HL-60 (cell line): ENCODE data around the gene RBMS3.

Experiments
- POLR2AphosphoS5 ChIP-seq: IDR thresholded peaks from 2 replicates; pipeline ENCODE4 v1.6.1; 2012; ENCODE audit warnings: low read depth
- SPI1 ChIP-seq: IDR thresholded peaks from 2 replicates; pipeline ENCODE4 v1.6.1; 2012; ENCODE audit warnings: low read depth, mild to moderate bottlenecking, borderline replicate concordance
- TF ChIP-seq, protein P1 (sequence below): IDR thresholded peaks from one replicate; pipeline ENCODE4 v1.5.1; 2011; ENCODE audit warnings: low read length, control low read depth, inconsistent platforms; ENCODE audit not compliant: insufficient read depth
- TF ChIP-seq, protein P2 (sequence below): IDR thresholded peaks from 2 replicates; pipeline ENCODE4 v1.6.1; 2012; ENCODE audit warnings: low read depth; ENCODE audit not compliant: insufficient replicate concordance

DNA sequence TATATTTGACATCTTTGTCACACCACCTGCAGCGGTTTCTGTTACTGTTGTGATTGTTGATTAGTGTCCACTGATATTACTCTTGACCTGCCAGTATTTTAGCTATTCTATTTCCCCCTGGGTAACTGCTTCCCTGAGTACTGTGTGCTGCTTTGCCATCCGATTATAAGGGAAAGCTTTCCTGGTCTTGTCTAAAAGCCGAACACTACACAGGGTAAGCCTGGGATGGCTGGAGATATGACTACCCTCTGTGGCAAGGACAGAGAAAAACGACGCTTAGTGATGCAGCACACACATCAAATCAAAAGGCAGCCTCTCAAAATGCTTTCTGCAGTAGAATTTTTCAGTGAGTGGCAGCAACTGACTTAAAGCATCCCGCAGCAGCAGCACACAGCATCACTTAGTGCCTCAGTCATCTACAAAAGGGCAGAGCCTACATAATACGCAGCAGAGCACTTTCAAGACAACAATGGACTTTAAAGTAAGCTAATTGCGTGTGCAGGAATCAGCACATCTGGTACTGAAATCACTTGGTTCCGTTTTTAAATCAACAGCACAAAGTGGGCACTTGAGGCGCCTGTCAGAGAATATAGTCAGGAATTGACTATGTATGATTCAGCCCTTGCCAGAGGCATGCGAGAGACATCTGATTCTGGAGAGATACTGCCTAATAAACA is 669.2 kb downstream of the RBMS3 start:
- TF ChIP-seq, protein P1, sequence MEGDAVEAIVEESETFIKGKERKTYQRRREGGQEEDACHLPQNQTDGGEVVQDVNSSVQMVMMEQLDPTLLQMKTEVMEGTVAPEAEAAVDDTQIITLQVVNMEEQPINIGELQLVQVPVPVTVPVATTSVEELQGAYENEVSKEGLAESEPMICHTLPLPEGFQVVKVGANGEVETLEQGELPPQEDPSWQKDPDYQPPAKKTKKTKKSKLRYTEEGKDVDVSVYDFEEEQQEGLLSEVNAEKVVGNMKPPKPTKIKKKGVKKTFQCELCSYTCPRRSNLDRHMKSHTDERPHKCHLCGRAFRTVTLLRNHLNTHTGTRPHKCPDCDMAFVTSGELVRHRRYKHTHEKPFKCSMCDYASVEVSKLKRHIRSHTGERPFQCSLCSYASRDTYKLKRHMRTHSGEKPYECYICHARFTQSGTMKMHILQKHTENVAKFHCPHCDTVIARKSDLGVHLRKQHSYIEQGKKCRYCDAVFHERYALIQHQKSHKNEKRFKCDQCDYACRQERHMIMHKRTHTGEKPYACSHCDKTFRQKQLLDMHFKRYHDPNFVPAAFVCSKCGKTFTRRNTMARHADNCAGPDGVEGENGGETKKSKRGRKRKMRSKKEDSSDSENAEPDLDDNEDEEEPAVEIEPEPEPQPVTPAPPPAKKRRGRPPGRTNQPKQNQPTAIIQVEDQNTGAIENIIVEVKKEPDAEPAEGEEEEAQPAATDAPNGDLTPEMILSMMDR = no peak
- TF ChIP-seq, protein P2, sequence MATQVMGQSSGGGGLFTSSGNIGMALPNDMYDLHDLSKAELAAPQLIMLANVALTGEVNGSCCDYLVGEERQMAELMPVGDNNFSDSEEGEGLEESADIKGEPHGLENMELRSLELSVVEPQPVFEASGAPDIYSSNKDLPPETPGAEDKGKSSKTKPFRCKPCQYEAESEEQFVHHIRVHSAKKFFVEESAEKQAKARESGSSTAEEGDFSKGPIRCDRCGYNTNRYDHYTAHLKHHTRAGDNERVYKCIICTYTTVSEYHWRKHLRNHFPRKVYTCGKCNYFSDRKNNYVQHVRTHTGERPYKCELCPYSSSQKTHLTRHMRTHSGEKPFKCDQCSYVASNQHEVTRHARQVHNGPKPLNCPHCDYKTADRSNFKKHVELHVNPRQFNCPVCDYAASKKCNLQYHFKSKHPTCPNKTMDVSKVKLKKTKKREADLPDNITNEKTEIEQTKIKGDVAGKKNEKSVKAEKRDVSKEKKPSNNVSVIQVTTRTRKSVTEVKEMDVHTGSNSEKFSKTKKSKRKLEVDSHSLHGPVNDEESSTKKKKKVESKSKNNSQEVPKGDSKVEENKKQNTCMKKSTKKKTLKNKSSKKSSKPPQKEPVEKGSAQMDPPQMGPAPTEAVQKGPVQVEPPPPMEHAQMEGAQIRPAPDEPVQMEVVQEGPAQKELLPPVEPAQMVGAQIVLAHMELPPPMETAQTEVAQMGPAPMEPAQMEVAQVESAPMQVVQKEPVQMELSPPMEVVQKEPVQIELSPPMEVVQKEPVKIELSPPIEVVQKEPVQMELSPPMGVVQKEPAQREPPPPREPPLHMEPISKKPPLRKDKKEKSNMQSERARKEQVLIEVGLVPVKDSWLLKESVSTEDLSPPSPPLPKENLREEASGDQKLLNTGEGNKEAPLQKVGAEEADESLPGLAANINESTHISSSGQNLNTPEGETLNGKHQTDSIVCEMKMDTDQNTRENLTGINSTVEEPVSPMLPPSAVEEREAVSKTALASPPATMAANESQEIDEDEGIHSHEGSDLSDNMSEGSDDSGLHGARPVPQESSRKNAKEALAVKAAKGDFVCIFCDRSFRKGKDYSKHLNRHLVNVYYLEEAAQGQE = no peak
- TF ChIP-seq POLR2AphosphoS5 (no peak), SPI1 (no peak)
